Trophoblast cell (in vitro differentiated cells and primary cell): Measurements from ENCODE around the gene ACSM5.
"Not testable (repeated sequence)": the region's sequence is repeated elsewhere in the genome, so short reads cannot be mapped to it uniquely, and the experiment has no call there.

Experiments
- DNase-seq, 2 donors: peaks; one replicate each; pipeline ENCODE4 v3.0.0-alpha.2; 2016
- H2AFZ ChIP-seq: 2 replicates; pipeline ENCODE4 v1.6.1; 2013; ENCODE audit warnings: low read length, moderate library complexity, mild to moderate bottlenecking; ENCODE audit not compliant: insufficient read depth, poor library complexity
- H2AK5ac ChIP-seq: 2 replicates; pipeline ENCODE4 v1.6.1; 2013; ENCODE audit warnings: mild to moderate bottlenecking, low read length
- H2BK120ac ChIP-seq: 2 replicates; pipeline ENCODE4 v1.6.1; 2013; ENCODE audit warnings: low read length, mild to moderate bottlenecking, moderate library complexity; ENCODE audit not compliant: insufficient read depth, poor library complexity
- H2BK12ac ChIP-seq: 2 replicates; pipeline ENCODE4 v1.6.1; 2013; ENCODE audit warnings: mild to moderate bottlenecking, low read length, moderate library complexity
- H2BK5ac ChIP-seq: 2 replicates; pipeline ENCODE4 v1.6.1; 2013; ENCODE audit warnings: low read length, low read depth, moderate library complexity, mild to moderate bottlenecking; ENCODE audit not compliant: poor library complexity
- H3K14ac ChIP-seq: 2 replicates; pipeline ENCODE4 v1.6.1; 2013; ENCODE audit warnings: mild to moderate bottlenecking, low read length
- H3K18ac ChIP-seq: 2 replicates; pipeline ENCODE4 v1.6.1; 2013; ENCODE audit warnings: mild to moderate bottlenecking, low read length
- H3K23ac ChIP-seq: 2 replicates; pipeline ENCODE4 v1.6.1; 2013; ENCODE audit warnings: low read length
- H3K27ac ChIP-seq: 2 replicates; pipeline ENCODE4 v1.5.1; 2013; ENCODE audit warnings: low read depth, mild to moderate bottlenecking, inconsistent platforms, low read length, moderate library complexity
- H3K27me3 ChIP-seq: 2 replicates; pipeline ENCODE4 v1.6.1; 2013; ENCODE audit warnings: inconsistent platforms, mild to moderate bottlenecking, low read length, moderate library complexity; ENCODE audit not compliant: insufficient read depth
- H3K36me3 ChIP-seq, 2 experiments: 1 replicate in 1 of 2; 2 replicates in 1 of 2; pipeline ENCODE4 v1.6.1; 2013; ENCODE audit warnings: low read length in 2 of 2, mild to moderate bottlenecking in 2 of 2, moderate library complexity in 1 of 2; ENCODE audit not compliant: insufficient read depth in 2 of 2, control insufficient read depth in 1 of 2
- H3K4ac ChIP-seq: 2 replicates; pipeline ENCODE4 v1.6.1; 2013; ENCODE audit warnings: low read depth, mild to moderate bottlenecking, low read length, moderate library complexity
- H3K4me1 ChIP-seq, 2 experiments: 1 replicate in 1 of 2; 2 replicates in 1 of 2; pipeline ENCODE4 v1.6.1; 2013; ENCODE audit warnings: low read length in 2 of 2, mild to moderate bottlenecking in 2 of 2, moderate library complexity in 1 of 2; ENCODE audit not compliant: insufficient read depth in 2 of 2, control insufficient read depth in 1 of 2
- H3K4me2 ChIP-seq: 2 replicates; pipeline ENCODE4 v1.6.1; 2013; ENCODE audit warnings: inconsistent platforms, mild to moderate bottlenecking, low read length, moderate library complexity
- H3K4me3 ChIP-seq: 2 replicates; pipeline ENCODE4 v1.5.1; 2013; ENCODE audit warnings: mild to moderate bottlenecking, low read depth, low read length, inconsistent platforms
- H3K79me1 ChIP-seq: one replicate; pipeline ENCODE4 v1.6.1; 2013; ENCODE audit warnings: low read length
- H3K79me2 ChIP-seq: 2 replicates; pipeline ENCODE4 v1.6.1; 2013; ENCODE audit warnings: low read length, mild to moderate bottlenecking; ENCODE audit not compliant: control insufficient read depth, insufficient read depth, poor library complexity
- H3K9ac ChIP-seq: 2 replicates; pipeline ENCODE4 v1.6.1; 2013; ENCODE audit warnings: mild to moderate bottlenecking, low read length
- H3K9me3 ChIP-seq: 2 replicates; pipeline ENCODE4 v1.6.1; 2013; ENCODE audit warnings: low read depth, mild to moderate bottlenecking, control low read depth, inconsistent platforms, low read length; ENCODE audit not compliant: insufficient read depth
- H4K12ac ChIP-seq: 2 replicates; pipeline ENCODE4 v1.6.1; 2013; ENCODE audit warnings: low read depth, mild to moderate bottlenecking, low read length, moderate library complexity
- H4K8ac ChIP-seq: 2 replicates; pipeline ENCODE4 v1.6.1; 2013; ENCODE audit warnings: low read depth, mild to moderate bottlenecking, low read length, moderate library complexity
- H4K91ac ChIP-seq: one replicate; pipeline ENCODE4 v1.6.1; 2013; ENCODE audit warnings: low read depth, mild to moderate bottlenecking, low read length, moderate library complexity
- WGBS: extraction: QIAGEN DNeasy Blood & Tissue Kit; methylation state at CpG from one replicate; pipeline ENCODE4 v1.1.7; 2013; ENCODE audit warnings: missing lambda C conversion rate; ENCODE audit not compliant: insufficient read length, insufficient coverage; ENCODE audit errors: extremely low coverage; 5-methylcytosine and 5-hydroxymethylcytosine counted together

The ACSM5 gene

GRCh38 chr16:20421748-20422147 lies 12.4 kb downstream of the ACSM5 start:
- not testable (repeated sequence) for H3K9ac ChIP-seq, H2AFZ ChIP-seq, H3K36me3 ChIP-seq, H4K91ac ChIP-seq, H3K9me3 ChIP-seq, H2BK120ac ChIP-seq, DNase-seq, H3K4me3 ChIP-seq, H3K14ac ChIP-seq, H3K4me1 ChIP-seq, H3K23ac ChIP-seq, H3K18ac ChIP-seq, H2BK5ac ChIP-seq, H3K4me2 ChIP-seq, H3K79me2 ChIP-seq, H3K4ac ChIP-seq, H4K12ac ChIP-seq, H3K27ac ChIP-seq, H3K27me3 ChIP-seq, H2AK5ac ChIP-seq, H3K79me1 ChIP-seq, H2BK12ac ChIP-seq, H4K8ac ChIP-seq
- WGBS = no CpG with 5 or more reads among the region's 2 CpGs

- H2BK12ac ChIP-seq, H3K79me1 ChIP-seq, H4K8ac ChIP-seq, DNase-seq, H3K9me3 ChIP-seq, H3K14ac ChIP-seq, H3K79me2 ChIP-seq, H3K9ac ChIP-seq, H3K4me3 ChIP-seq, H3K23ac ChIP-seq, H3K4me1 ChIP-seq, H3K27me3 ChIP-seq, H2BK120ac ChIP-seq, H2AK5ac ChIP-seq, H3K4me2 ChIP-seq, H2BK5ac ChIP-seq, H4K12ac ChIP-seq, H3K18ac ChIP-seq, H3K4ac ChIP-seq, H3K27ac ChIP-seq, H3K36me3 ChIP-seq, H2AFZ ChIP-seq, H4K91ac ChIP-seq: not testable (repeated sequence)
- no CpG with 5 or more reads among the region's 5 CpGs for WGBS
These were observed 14.4 kb downstream of the ACSM5 start for GRCh38 chr16:20423772-20424128.

DNA sequence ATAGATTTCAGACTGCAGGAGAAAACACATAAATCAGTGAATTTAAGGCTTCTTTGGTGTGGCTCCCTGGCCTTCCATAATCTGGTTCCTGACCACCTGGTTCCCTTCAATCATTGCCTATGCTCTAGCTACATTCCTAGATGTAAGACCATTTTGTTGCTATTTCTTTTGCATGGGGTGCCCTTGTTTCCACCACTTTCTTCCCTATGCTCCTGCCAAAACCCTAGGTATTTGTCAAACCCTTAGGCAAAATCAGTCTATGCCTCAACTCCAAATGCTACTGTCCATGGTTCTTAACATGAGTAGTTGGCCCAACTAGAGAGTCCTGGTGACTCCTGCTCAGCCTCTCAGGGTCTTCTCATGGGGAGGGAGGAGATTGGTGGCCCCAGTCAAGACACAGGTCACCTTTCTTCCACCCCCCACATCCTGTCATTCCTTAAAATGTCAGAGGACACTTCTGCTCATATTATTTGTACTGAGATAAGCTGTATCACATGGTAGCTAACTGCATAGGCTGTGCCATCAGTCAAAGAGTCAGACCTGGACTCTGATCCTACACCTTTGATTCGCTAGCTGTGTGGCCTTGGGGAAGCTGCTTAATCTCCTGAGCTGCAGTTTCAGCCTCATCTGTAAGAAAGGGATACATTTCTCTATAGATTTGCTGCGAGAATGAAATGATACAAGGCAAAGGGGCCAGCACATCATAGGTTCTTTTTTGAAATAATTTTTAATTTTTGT lies 15.0 kb downstream of the ACSM5 start:
- Histone ChIP-seq H3K79me1 (no peaks in the 10 kb centered on the region), H4K8ac (no peak overlapping the region), H2AK5ac (no peak overlapping the region), H2BK120ac (no peak overlapping the region), H3K9me3 (no peaks in the 10 kb centered on the region), H3K18ac (no peak overlapping the region), H3K4me1 (no peaks in the 10 kb centered on the region), H4K12ac (no peak overlapping the region), H3K9ac (no peak overlapping the region), H2AFZ (no peak overlapping the region), H3K4me2 (no peak overlapping the region), H3K23ac (no peak overlapping the region), H3K4ac (no peak overlapping the region), H3K14ac (no peak overlapping the region), H2BK12ac (no peak overlapping the region), H2BK5ac (no peak overlapping the region), H4K91ac (no peak overlapping the region), H3K27ac (no peak overlapping the region), H3K4me3 (no peak overlapping the region), H3K79me2 (no peaks in the 10 kb centered on the region), H3K36me3 (no peaks in the 10 kb centered on the region), H3K27me3 (no peaks in the 10 kb centered on the region)
- WGBS = no CpG with 5 or more reads among the region's 2 CpGs
- no peak for DNase-seq

- H3K4ac ChIP-seq, H2BK120ac ChIP-seq, H3K36me3 ChIP-seq, H3K27me3 ChIP-seq, H3K18ac ChIP-seq, H3K4me1 ChIP-seq, H3K9ac ChIP-seq, H2AFZ ChIP-seq, H4K91ac ChIP-seq, H4K12ac ChIP-seq, H2AK5ac ChIP-seq, H3K9me3 ChIP-seq, H3K4me3 ChIP-seq, H3K79me1 ChIP-seq, H3K4me2 ChIP-seq, H3K23ac ChIP-seq, H4K8ac ChIP-seq, H3K14ac ChIP-seq, H3K79me2 ChIP-seq, H2BK12ac ChIP-seq, H3K27ac ChIP-seq, H2BK5ac ChIP-seq: not testable (repeated sequence)
- DNase-seq = peak in 1 of 2 donors; percentile 1
- no CpG with 5 or more reads among the region's 2 CpGs for WGBS
These were observed 18.1 kb downstream of the ACSM5 start for GRCh38 chr16:20427401-20427797.
